ENCODE data around the gene KATNB1. TPM values are rescaled to one million over a fixed set of nuclear protein-coding genes. Genes with fewer than 3 reads are reported as not detected.

KATNB1 gene
- total RNA-seq, 1 experiment from 2014 or later: 32.2 TPM

GRCh38 chr16:57765160-57765728 lies 29.7 kb downstream of the KATNB1 start:
- peaks cover 0 to 3% of the 10 kb centered on the region in 2 experiments; a peak in 1 of 4 replicates for H3K36me3 ChIP-seq (ENCODE audit: control insufficient read depth in 1 of 2, insufficient read depth in 2 of 2, low read length in 2 of 2)
- no peaks in the 10 kb centered on the region for H4K20me1 ChIP-seq (ENCODE audit: insufficient read depth)
- ChIA-PET RAD21 (ENCODE audit: low non-redundant PET in 1 of 2, low total read pairs in 2 of 2, uncharacterized antibody in 2 of 2, unreplicated experiment in 2 of 2) (no interaction called here), CTCF (interaction anchor here (0.9 kb wide), 1 partner anchor 174 kb away, joined by 8 read pairs; no protein-coding TSS in a partner anchor), POLR2A (no interaction called here)
- H3K9me3 ChIP-seq (ENCODE audit: control insufficient read depth in 1 of 2, insufficient read depth in 1 of 2, low read depth in 1 of 2, low read length in 2 of 2): no peaks in the 10 kb centered on the region
- TF ChIP-seq SP1 (IDR thresholded peaks at IDR 0.05; ENCODE audit: low read depth) (no peak), JUND (IDR thresholded peaks at IDR 0.05) (no peak), CTCF (IDR thresholded peaks at IDR 0.05 in 2 of 3, conservative IDR thresholded peaks at IDR 0.05 in 1 of 3; ENCODE audit: borderline replicate concordance in 1 of 3, insufficient read depth in 1 of 3, low read depth in 2 of 3, low read length in 2 of 3) (no peak), POLR2A (IDR thresholded peaks at IDR 0.05; ENCODE audit: borderline replicate concordance, extremely low read depth, insufficient read depth, insufficient read length) (no peak), CBX3 (IDR thresholded peaks at IDR 0.05; ENCODE audit: low read depth) (no peak), MAX (IDR thresholded peaks at IDR 0.05) (no peak), EZH2 (IDR thresholded peaks at IDR 0.05) (no peak)
- peaks cover 15 to 25% of the 10 kb centered on the region in 2 experiments for H3K4me1 ChIP-seq (ENCODE audit: control insufficient read depth in 1 of 2, insufficient read depth in 2 of 2, low read length in 2 of 2)
- no peak overlapping the region for H2AFZ ChIP-seq (ENCODE audit: low read depth, low read length, poor library complexity, severe bottlenecking)
- no peaks in the 10 kb centered on the region for H3K9me2 ChIP-seq (ENCODE audit: insufficient read depth)
- peak overlapping the region; percentile 47 for H3K4me2 ChIP-seq (ENCODE audit: low read length)
- no TSS peak for BruUV-seq (replicated peaks)
- no peaks in the 10 kb centered on the region for H3K79me2 ChIP-seq (ENCODE audit: insufficient read depth, low read length)
- intact Hi-C loops (cut with micrococcal nuclease): no loop called here
- no peaks in the 10 kb centered on the region for H3K27me3 ChIP-seq (ENCODE audit: insufficient read depth, low read length)
- H3K27ac ChIP-seq (ENCODE audit: low read depth, low read length): peak overlapping the region; percentile 77
- no peak overlapping the region for H3K4me3 ChIP-seq (replicated peaks in 1 of 2; ENCODE audit: low read depth in 1 of 2, low read length in 2 of 2)
- ATAC-seq (no peak), DNase-seq (ENCODE audit: low read depth, low spot score) (no peak)
- H3K9ac ChIP-seq (ENCODE audit: low read length): no peak overlapping the region
